CD4-positive, alpha-beta T cell (primary cell): ENCODE results near the gene IDS. TPM values are rescaled to one million over a fixed set of nuclear protein-coding genes. Genes with fewer than 3 reads are reported as not detected.

ENCODE experiments used
- ATAC-seq: fragments of 200-7000 bp; cut with Tn5 transposase; one replicate; pipeline ENCODE4 v1.10.0; 2022; ENCODE audit warnings: mild to moderate bottlenecking; ENCODE audit not compliant: poor library complexity
- CTCF ChIA-PET: fragments of 350-600 bp; sonication (Branson Sonifier 250); formaldehyde crosslinking; loops from one replicate; lab custom pipeline; 2021; ENCODE audit warnings: antibody characterized with exemption, inconsistent platforms; lab: Charles Lee
- POLR2A ChIA-PET: fragments of 350-600 bp; sonication (Branson Sonifier 250); formaldehyde crosslinking; loops from one replicate; lab custom pipeline; 2021; ENCODE audit warnings: antibody characterized with exemption, inconsistent platforms; lab: Charles Lee
- DNase-seq, 14 experiments: peaks; one replicate each; pipeline ENCODE4 v3.0.0-alpha.2; 2013 to 2020; ENCODE audit warnings: mixed read lengths in 2 of 14
- H3K27ac ChIP-seq, 2 donors: one replicate each; pipeline versions ENCODE4 v1.5.1 to v1.7.0; 2013; ENCODE audit warnings: low read length in 2 of 2, low read depth in 1 of 2, mild to moderate bottlenecking in 1 of 2
- H3K27me3 ChIP-seq, 2 experiments: 1 replicate in 1 of 2; 2 replicates in 1 of 2; pipeline versions ENCODE4 v1.6.1 to v1.7.0; 2013; ENCODE audit warnings: low read length in 2 of 2, control low read depth in 1 of 2, mild to moderate bottlenecking in 1 of 2, moderate library complexity in 1 of 2; ENCODE audit not compliant: insufficient read depth in 2 of 2, control insufficient read depth in 1 of 2
- H3K36me3 ChIP-seq: one replicate; pipeline ENCODE4 v1.6.1; 2013; ENCODE audit warnings: low read length, control low read depth; ENCODE audit not compliant: insufficient read depth
- H3K4me1 ChIP-seq: one replicate; pipeline ENCODE4 v1.6.1; 2013; ENCODE audit warnings: low read length, control low read depth; ENCODE audit not compliant: insufficient read depth
- H3K4me3 ChIP-seq: one replicate; pipeline ENCODE4 v1.5.1; 2013; ENCODE audit warnings: mild to moderate bottlenecking, low read length, moderate library complexity
- H3K9me3 ChIP-seq, 2 experiments: 1 replicate in 1 of 2; 2 replicates in 1 of 2; pipeline versions ENCODE4 v1.6.1 to v1.7.0; 2013; ENCODE audit warnings: low read length in 2 of 2, mild to moderate bottlenecking in 2 of 2, control low read depth in 1 of 2, moderate library complexity in 1 of 2; ENCODE audit not compliant: control insufficient read depth in 1 of 2, insufficient read depth in 1 of 2
- H3K27ac Mint-ChIP-seq: one replicate; pipeline ENCODE4 v1.8.0; 2020; ENCODE audit warnings: mixed read lengths
- H3K27me3 Mint-ChIP-seq: one replicate; pipeline ENCODE4 v1.8.0; 2021; ENCODE audit warnings: mixed read lengths
- H3K36me3 Mint-ChIP-seq: one replicate; pipeline ENCODE4 v1.8.0; 2021; ENCODE audit warnings: low read depth, mixed read lengths
- H3K4me1 Mint-ChIP-seq: one replicate; pipeline ENCODE4 v1.8.0; 2021; ENCODE audit warnings: low read depth, mixed read lengths
- H3K4me3 Mint-ChIP-seq: one replicate; pipeline ENCODE4 v1.8.0; 2020; ENCODE audit warnings: mild to moderate bottlenecking, mixed read lengths
- H3K9me3 Mint-ChIP-seq: one replicate; pipeline ENCODE4 v1.8.0; 2020; ENCODE audit warnings: mixed read lengths
- intact Hi-C, 2 experiments: fragments of 100-400 bp; cut with DNase I in 1 of 2; cut with micrococcal nuclease in 1 of 2; formaldehyde crosslinking; loops; one replicate each; pipeline versions ENCODE4 v1.15.1 to v1.9.0; 2023 to 2025; cut with DNase I, micrococcal nuclease
- total RNA-seq, 174 experiments: library from RNA in 2 of 174; stranded (reverse) in 2 of 174; gene quantifications; one replicate each; pipeline ENCODE4 v1.2.3 and lab custom pipeline; 2021 to 2026
- TF ChIP-seq, protein P1 (sequence below): fragments of 200-600 bp; IDR thresholded peaks from one replicate; pipeline ENCODE4 v1.8.0; 2022; ENCODE audit warnings: antibody characterized with exemption, mild to moderate bottlenecking

The IDS gene
- total RNA-seq, 2 experiments from 2014 or later, result 256 to 260 TPM

DNA sequence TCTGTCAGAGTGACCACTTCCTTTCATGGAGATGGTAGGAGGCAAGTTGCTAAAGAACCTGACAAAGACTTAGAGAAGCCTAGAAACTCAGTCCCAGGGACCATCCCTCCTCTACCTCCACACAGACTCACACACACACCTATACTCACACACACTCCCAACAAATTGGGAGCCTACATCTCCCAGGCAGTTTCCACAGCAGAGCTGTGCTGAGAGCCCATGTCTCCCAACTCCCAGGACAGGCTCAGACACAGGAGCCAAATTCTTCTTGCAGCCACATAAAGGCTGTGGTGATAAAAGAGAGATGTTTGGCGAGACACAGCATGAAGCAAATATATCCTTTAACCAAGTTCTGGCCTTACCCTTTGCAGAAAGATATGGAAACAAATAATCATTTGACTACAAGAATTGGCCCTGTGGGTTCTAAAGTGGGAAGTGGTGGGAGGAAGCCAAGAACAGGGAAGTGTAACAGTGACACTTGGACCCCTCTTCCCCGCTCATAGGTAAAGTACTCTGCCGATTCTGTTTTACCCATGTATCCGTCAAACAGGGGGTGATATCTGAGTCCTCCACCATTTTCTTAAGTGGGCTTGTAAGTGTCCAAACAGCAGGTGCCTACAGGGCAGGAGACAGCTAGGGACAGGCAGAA is 11.0 kb upstream of the IDS start:
- CTCF ChIA-PET, result interaction anchor here (0.6 kb wide), 1 partner anchor 10 kb away, joined by 3 read pairs; no protein-coding TSS in a partner anchor
- no peak overlapping the region for H3K27ac Mint-ChIP-seq

DNA sequence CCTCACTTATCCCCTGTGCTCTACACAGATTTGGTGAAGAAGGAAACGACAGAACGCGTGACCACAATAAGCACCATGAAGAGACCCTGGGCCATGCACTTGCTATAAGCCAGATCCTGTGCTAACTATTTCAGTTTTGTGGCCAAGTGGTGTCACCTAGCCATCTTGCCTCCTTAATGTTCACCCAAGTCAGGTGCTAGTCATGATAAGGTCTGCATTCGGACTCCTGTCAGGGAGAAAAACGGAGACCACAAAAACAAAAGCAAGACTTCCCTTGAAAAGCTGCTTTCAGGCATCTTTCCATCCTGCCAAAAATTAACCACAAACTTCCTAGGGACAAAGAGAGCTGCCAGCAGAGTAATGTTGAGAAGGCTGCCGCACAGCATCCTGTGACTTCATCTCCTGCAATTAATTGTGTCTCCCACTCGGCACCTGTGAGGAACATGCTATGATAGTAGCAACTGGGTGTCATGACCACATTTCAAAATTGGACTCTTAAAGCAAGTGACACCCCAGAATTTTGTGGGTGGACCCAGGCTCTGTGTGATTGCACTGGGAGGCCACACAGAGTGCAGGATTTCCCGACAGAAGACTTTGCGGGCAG is 8.8 kb upstream of the IDS start:
- H3K27me3 Mint-ChIP-seq, result peaks cover 4% of the 10 kb centered on the region
- peaks cover 4% of the 10 kb centered on the region for H3K4me1 Mint-ChIP-seq
- H3K36me3 Mint-ChIP-seq, result no peaks in the 10 kb centered on the region
- Histone ChIP-seq H3K27me3 (no peaks in the 10 kb centered on the region), H3K4me1 (peaks cover 20% of the 10 kb centered on the region), H3K4me3 (no peak overlapping the region), H3K27ac (no peak overlapping the region), H3K9me3 (no peaks in the 10 kb centered on the region), H3K36me3 (no peaks in the 10 kb centered on the region)
- H3K27ac Mint-ChIP-seq, result no peak overlapping the region
- no peak overlapping the region for H3K4me3 Mint-ChIP-seq
- no peaks in the 10 kb centered on the region for H3K9me3 Mint-ChIP-seq
- DNase-seq (peak in 1 of 14 experiments; percentile 50), ATAC-seq (peak; percentile 24)
- CTCF ChIA-PET, result interaction anchor here (2.8 kb wide), 1 partner anchor 27 kb away, joined by 22 read pairs; the partner anchor contains the start of gene EOLA1
- POLR2A ChIA-PET, result interaction anchor here (0.7 to 3.1 kb wide), 2 partner anchors 9 to 26 kb away, joined by 4 to 18 read pairs; partner anchors contain the start of genes EOLA1 and IDS
- TF ChIP-seq, protein P1, sequence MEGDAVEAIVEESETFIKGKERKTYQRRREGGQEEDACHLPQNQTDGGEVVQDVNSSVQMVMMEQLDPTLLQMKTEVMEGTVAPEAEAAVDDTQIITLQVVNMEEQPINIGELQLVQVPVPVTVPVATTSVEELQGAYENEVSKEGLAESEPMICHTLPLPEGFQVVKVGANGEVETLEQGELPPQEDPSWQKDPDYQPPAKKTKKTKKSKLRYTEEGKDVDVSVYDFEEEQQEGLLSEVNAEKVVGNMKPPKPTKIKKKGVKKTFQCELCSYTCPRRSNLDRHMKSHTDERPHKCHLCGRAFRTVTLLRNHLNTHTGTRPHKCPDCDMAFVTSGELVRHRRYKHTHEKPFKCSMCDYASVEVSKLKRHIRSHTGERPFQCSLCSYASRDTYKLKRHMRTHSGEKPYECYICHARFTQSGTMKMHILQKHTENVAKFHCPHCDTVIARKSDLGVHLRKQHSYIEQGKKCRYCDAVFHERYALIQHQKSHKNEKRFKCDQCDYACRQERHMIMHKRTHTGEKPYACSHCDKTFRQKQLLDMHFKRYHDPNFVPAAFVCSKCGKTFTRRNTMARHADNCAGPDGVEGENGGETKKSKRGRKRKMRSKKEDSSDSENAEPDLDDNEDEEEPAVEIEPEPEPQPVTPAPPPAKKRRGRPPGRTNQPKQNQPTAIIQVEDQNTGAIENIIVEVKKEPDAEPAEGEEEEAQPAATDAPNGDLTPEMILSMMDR, result no peak
- intact Hi-C loops, result no loop called here

More for the DNA sequence above, 11.0 kb upstream of the IDS start:
- TF ChIP-seq, protein P1, result no peak
- Mint-ChIP-seq H3K36me3 (no peaks in the 10 kb centered on the region), H3K9me3 (no peaks in the 10 kb centered on the region), H3K4me1 (peaks cover 15% of the 10 kb centered on the region), H3K27me3 (no peaks in the 10 kb centered on the region), H3K4me3 (no peak overlapping the region)
- no peak for DNase-seq
- Histone ChIP-seq H3K27me3 (no peaks in the 10 kb centered on the region), H3K36me3 (no peaks in the 10 kb centered on the region), H3K27ac (no peak overlapping the region), H3K4me3 (no peak overlapping the region), H3K4me1 (peaks cover 20% of the 10 kb centered on the region), H3K9me3 (no peaks in the 10 kb centered on the region)
- ATAC-seq, result no peak
- intact Hi-C loops, result no loop called here
- POLR2A ChIA-PET, result no interaction called here

DNA sequence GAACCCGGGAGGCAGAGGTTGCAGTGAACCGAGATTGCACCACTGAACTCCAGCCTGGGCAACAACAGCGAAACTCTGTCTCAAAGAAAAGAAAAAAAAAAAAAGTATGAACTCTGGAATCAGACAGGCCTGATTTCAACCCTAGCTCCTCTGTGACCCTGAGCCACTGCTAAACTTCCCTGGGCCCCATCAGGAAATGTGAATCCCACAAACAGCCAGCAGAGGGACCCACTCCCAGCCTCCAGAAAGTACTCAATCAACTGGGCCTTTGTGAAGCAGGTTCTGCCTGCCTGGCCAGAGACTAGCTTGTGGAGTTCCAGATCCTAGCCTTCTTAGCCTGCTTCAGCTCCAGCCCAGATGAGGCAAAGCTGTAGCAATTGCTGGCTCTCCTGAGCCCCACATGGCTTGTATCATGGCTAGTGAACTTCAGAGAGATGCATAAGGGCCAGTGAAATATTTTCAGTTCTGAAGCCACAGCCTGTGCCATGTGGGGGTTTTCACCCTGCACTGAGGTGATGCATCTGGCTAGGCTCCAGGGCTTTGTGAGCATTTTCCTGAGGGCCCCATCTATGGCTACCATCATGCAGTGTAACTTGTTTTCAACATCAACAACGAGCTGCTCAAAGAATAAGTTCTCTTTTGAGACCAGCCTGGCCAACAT is 7.2 kb upstream of the IDS start:
- Histone ChIP-seq H3K9me3 (no peaks in the 10 kb centered on the region), H3K4me1 (peaks cover 20% of the 10 kb centered on the region), H3K27me3 (no peaks in the 10 kb centered on the region), H3K36me3 (no peaks in the 10 kb centered on the region), H3K27ac (no peak overlapping the region), H3K4me3 (no peak overlapping the region)
- peaks cover 4% of the 10 kb centered on the region for H3K27me3 Mint-ChIP-seq
- DNase-seq (peak; percentile 35 to 79 (median 52)), ATAC-seq (peak; percentile 92)
- no peaks in the 10 kb centered on the region for H3K36me3 Mint-ChIP-seq
- H3K9me3 Mint-ChIP-seq, result no peaks in the 10 kb centered on the region
- peaks cover 4% of the 10 kb centered on the region for H3K4me1 Mint-ChIP-seq
- POLR2A ChIA-PET, result interaction anchor here (0.9 to 3.1 kb wide), 4 partner anchors 9 to 427 kb away, joined by 3 to 18 read pairs (median 4); partner anchors contain the start of gene EOLA1
- no peak overlapping the region for H3K27ac Mint-ChIP-seq
- H3K4me3 Mint-ChIP-seq, result no peak overlapping the region
- TF ChIP-seq, protein P1, result peak; percentile 49
- intact Hi-C loops, result no loop called here
- CTCF ChIA-PET, result interaction anchor here (0.8 to 2.8 kb wide), 11 partner anchors 10 to 100 kb away, joined by 3 to 22 read pairs (median 3); partner anchors contain the start of gene EOLA1
